Smooth muscle cell of the coronary artery (primary cell): ENCODE data around the gene CCT6A. TPM values are rescaled to one million over a fixed set of nuclear protein-coding genes. Genes with fewer than 3 reads are reported as not detected.

Source experiments
- total RNA-seq: library from RNA; depleted of rRNA; stranded (reverse); fragments of >200 nt; gene quantifications from 2 replicates; pipeline ENCODE4 v1.2.3, GENCODE V29; 2014; ENCODE audit warnings: low replicate concordance

CCT6A gene, protein sequence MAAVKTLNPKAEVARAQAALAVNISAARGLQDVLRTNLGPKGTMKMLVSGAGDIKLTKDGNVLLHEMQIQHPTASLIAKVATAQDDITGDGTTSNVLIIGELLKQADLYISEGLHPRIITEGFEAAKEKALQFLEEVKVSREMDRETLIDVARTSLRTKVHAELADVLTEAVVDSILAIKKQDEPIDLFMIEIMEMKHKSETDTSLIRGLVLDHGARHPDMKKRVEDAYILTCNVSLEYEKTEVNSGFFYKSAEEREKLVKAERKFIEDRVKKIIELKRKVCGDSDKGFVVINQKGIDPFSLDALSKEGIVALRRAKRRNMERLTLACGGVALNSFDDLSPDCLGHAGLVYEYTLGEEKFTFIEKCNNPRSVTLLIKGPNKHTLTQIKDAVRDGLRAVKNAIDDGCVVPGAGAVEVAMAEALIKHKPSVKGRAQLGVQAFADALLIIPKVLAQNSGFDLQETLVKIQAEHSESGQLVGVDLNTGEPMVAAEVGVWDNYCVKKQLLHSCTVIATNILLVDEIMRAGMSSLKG
- total RNA-seq: 212 and 237 TPM in 2 replicates

DNA sequence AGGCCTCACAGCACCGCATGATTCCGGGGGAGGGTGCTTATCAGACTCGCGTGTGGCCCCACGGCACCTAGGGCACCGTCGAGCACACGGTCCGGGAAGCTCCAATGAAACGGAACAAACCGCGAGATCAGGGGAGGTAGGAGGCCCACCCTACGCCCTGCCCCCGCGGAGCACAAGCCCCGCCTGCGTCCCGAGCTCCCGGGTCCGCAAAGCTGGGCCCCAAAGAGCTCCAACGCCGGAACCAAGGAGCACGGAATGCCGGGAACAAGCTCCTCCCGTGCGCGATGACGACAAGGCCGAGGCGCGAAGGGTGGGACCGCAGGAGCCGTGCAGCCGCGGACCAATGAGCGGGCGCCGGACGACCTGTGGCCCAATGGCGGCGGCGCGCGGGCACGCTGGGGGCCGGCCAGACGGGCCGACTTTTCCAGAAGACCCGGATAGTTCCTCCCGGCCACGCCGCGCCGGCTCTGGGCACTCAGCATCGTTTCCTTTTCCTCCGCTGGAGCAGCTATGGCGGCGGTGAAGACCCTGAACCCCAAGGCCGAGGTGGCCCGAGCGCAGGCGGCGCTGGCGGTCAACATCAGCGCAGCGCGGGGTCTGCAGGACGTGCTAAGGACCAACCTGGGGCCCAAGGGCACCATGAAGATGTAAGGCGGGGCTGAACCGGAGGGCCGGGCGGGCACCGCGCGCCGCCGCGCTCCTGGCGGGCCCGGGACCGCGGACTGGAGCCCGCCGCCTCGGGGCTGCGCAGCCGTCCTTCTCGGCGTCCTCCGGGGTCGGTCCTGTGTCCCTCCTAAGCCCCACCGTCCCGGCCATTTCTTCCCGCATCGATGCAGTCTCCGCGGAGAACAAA lies at the start of gene CCT6A, which contains the start of gene PSPH:
TSS of gene CCT6A (plus strand) at position 427 of the 853 bp plus-strand sequence. CDS start at position 511, 84 bp downstream.
TSS of gene PSPH (minus strand) at position 106 of the 853 bp plus-strand sequence. CDS start 30,232 bp downstream, outside the sequence.

DNA sequence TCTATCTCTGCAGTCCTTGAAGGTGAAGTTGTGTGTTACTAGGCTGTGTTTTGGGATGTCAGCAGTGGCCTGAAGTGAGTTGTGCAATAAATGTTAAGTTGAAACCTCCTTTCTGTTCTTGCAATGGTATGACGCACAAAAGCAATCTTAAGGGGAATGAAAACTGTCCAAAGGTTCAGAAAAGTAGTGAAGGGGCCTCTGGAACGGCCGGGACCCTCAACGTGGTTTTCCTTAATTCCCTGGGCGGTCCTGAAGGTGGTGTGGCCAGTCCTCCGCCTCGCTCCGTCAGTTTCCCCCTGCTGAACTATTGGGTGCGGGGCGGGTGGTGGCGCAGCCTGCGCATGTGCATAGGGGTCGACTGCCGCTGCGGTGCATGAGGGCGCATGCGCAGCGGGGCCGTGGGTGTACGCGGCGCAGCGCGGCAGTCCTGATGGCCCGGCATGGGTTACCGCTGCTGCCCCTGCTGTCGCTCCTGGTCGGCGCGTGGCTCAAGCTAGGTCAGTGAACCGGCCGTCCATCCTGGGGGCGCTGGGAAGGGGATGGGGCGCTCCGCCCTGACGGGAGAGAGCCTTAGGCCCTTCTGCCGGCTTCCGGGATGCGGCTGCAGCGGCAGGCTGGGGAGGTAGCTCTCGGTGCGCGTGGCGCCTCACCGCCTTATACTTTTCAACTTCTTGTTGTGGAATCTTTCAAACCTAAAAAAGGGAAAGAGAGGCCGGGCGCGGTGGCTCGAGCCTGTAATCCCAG lies 12.5 kb downstream of the CCT6A start, which contains the start of gene SUMF2:
TSS of gene SUMF2 (plus strand) at position 405 of the 744 bp plus-strand sequence. CDS start at position 431, 26 bp downstream.

DNA sequence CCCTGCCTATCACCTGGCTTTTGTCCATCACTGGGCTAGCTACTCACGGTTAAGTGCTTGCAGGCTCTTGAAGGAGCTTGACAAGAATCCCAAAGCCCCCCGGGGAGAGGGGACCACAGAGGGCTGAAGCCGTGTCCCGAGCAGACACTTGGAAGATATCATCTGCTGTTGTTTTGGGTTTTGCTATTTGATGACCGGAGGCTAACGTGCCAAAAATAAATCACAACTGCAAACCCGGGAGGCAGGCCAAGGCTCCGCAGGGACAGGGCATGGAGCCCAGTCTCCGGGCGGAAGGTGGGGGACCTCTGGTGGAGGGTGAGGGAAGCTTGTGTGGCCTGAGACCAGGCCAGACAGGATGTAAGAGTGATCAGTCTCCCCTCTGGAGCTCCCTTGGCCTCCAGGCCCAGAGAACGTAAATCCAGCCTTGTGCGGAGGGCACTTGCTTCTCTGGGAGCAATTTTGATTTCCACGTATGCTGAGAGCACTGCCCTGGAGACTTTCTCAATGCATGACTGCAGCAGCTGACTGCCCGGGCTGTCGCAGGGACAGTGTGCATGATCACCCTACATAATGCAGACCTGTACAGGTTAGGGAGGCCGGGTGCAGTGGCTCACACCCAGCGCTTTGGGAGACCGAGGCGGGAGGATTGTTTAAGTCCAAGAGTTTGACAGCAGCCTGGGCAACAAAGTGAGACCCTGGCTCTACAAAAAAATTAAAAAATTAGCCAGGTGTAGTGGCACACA lies 41.4 kb downstream of the CCT6A start, which contains the start of gene PHKG1:
TSS of gene PHKG1 (minus strand) at position 164 of the 743 bp plus-strand sequence. CDS start 4,011 bp downstream, outside the sequence.

DNA sequence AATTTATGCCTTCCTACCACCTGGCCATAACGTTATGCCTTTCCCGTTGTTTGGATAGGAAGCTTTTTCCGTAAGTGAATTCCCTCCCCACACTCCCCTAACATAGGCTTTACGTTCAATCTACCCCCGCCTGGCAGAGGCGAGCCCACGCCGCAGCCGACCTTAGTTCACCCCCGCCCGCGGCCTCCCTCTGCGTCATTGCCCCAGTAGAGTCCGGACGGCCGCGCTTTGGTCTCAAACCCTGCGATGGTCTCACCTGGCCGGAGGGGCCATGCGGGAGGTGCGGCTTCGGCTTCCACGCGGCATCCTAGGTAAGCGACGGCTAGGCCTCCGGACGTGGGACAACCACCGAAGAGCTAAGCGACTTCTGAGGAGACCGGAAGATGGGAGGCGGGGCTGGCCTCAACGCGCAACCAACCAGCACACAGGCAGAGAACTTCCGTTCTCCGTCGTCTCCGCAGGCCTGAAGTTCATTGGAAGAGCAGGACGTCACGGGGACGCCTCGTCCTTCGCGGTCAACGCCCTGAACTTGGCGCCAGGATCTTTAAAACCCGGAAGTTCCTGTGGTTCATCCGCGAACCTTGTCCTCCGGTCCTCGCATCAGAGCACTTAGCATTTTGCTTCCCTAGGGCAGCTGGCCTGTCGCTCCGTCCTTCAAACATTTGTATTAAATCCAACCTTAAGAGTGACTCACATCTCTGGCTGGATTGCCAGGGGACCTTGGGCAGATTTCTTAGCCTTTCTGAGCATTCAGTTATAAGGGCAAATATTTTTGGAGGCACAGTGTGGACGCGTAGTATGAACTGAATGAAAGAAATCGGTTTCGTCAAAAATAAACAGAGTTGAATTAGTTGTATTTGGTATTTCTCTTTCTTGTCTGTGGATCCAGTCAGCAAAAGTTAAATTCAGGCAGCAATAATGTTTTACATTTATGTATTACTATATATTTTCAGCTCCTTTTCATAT lies 54.8 kb downstream of the CCT6A start, which contains the start of gene CHCHD2:
TSS of gene CHCHD2 (minus strand) at position 369 of the 966 bp plus-strand sequence. CDS start at position 306, 63 bp downstream.

Other genes starting within 250 kb of the CCT6A start
- not detected in 2 replicates for gene SEPTIN14, start 189.0 kb upstream of the CCT6A start, total RNA-seq
- gene ZNF713, start 164.3 kb upstream of the CCT6A start, total RNA-seq: 1.1 and 1.2 TPM in 2 replicates
- gene MRPS17, start 99.9 kb upstream of the CCT6A start, total RNA-seq: 6.7 and 15.7 TPM in 2 replicates
- 24.2 and 32.8 TPM in 2 replicates for gene NIPSNAP2, start 87.2 kb upstream of the CCT6A start, total RNA-seq
- gene PSPH, start 321 bp upstream of the CCT6A start, total RNA-seq: 33.5 and 115 TPM in 2 replicates
- gene SUMF2, start 12.5 kb downstream of the CCT6A start, total RNA-seq: 184 and 185 TPM in 2 replicates
- gene PHKG1, start 41.2 kb downstream of the CCT6A start, total RNA-seq: 0.98 and 7.5 TPM in 2 replicates
- gene CHCHD2, start 54.7 kb downstream of the CCT6A start, total RNA-seq: 190 and 433 TPM in 2 replicates
- gene NUPR2, start 64.7 kb downstream of the CCT6A start, total RNA-seq: not detected in 2 replicates